ENCODE measurements around the gene CANX.
"Not testable (repeated sequence)": the region's sequence is repeated elsewhere in the genome, so short reads cannot be mapped to it uniquely, and the experiment has no call there.

The CANX gene

GRCh38 chr5:179729727-179730126 lies 31.0 kb downstream of the CANX start:
- Mint-ChIP-seq H3K27me3 (ENCODE audit: low read depth) (no peaks in the 10 kb centered on the region), H3K27ac (peak overlapping the region; percentile 16), H3K4me1 (ENCODE audit: low read depth) (peaks cover 18% of the 10 kb centered on the region), H3K36me3 (ENCODE audit: low read depth) (peaks cover 59% of the 10 kb centered on the region), H3K9me3 (no peaks in the 10 kb centered on the region), H3K4me3 (no peak overlapping the region)
- no peak for DNase-seq (ENCODE audit: low spot score)

GRCh38 chr5:179730356-179730755 lies 31.6 kb downstream of the CANX start:
- no peaks in the 10 kb centered on the region for H3K27me3 Mint-ChIP-seq (ENCODE audit: low read depth)
- H3K4me1 Mint-ChIP-seq (ENCODE audit: low read depth): peaks cover 21% of the 10 kb centered on the region
- no peak overlapping the region for H3K27ac Mint-ChIP-seq
- no peak overlapping the region for H3K4me3 Mint-ChIP-seq
- no peaks in the 10 kb centered on the region for H3K9me3 Mint-ChIP-seq
- no peak for DNase-seq (ENCODE audit: low spot score)
- peaks cover 60% of the 10 kb centered on the region for H3K36me3 Mint-ChIP-seq (ENCODE audit: low read depth)

GRCh38 chr5:179730852-179731251 lies 32.1 kb downstream of the CANX start:
- DNase-seq (ENCODE audit: low spot score): no peak
- H3K27ac Mint-ChIP-seq: peak overlapping the region; percentile 56
- no peaks in the 10 kb centered on the region for H3K9me3 Mint-ChIP-seq
- no peak overlapping the region for H3K4me3 Mint-ChIP-seq
- no peaks in the 10 kb centered on the region for H3K27me3 Mint-ChIP-seq (ENCODE audit: low read depth)
- H3K36me3 Mint-ChIP-seq (ENCODE audit: low read depth): peaks cover 61% of the 10 kb centered on the region
- H3K4me1 Mint-ChIP-seq (ENCODE audit: low read depth): peaks cover 21% of the 10 kb centered on the region

- Mint-ChIP-seq H3K4me3 (peak overlapping the region; percentile 75), H3K36me3 (ENCODE audit: low read depth) (peaks cover 57% of the 10 kb centered on the region), H3K4me1 (ENCODE audit: low read depth) (peaks cover 23% of the 10 kb centered on the region), H3K27me3 (ENCODE audit: low read depth) (no peaks in the 10 kb centered on the region), H3K9me3 (no peaks in the 10 kb centered on the region), H3K27ac (peak overlapping the region; percentile 90)
- DNase-seq (ENCODE audit: low spot score): no peak
Observed at GRCh38 chr5:179731791-179732411, 33.1 kb downstream of the CANX start.

GRCh38 chr5:179732412-179732917 lies 33.7 kb downstream of the CANX start, which contains the start of gene MAML1:
TSS of gene MAML1 (plus strand) at chr5:179732822. CDS start at chr5:179733113, 291 bp downstream.
- DNase-seq (ENCODE audit: low spot score): peak; percentile 100
- Mint-ChIP-seq H3K36me3 (ENCODE audit: low read depth) (peaks cover 57% of the 10 kb centered on the region), H3K4me1 (ENCODE audit: low read depth) (peaks cover 27% of the 10 kb centered on the region), H3K4me3 (peak within 1 kb of the TSS; percentile 97), H3K27me3 (ENCODE audit: low read depth) (no peaks in the 10 kb centered on the region), H3K27ac (peak within 1 kb of the TSS; percentile 90), H3K9me3 (no peaks in the 10 kb centered on the region)

GRCh38 chr5:179732918-179733771 lies 34.4 kb downstream of the CANX start:
- no peaks in the 10 kb centered on the region for H3K27me3 Mint-ChIP-seq (ENCODE audit: low read depth)
- H3K4me1 Mint-ChIP-seq (ENCODE audit: low read depth): peaks cover 29% of the 10 kb centered on the region

GRCh38 chr5:179733772-179734126 lies 35.0 kb downstream of the CANX start:
- Mint-ChIP-seq H3K4me3 (peak overlapping the region; percentile 97), H3K4me1 (ENCODE audit: low read depth) (peaks cover 34% of the 10 kb centered on the region), H3K36me3 (ENCODE audit: low read depth) (peaks cover 57% of the 10 kb centered on the region), H3K27ac (peak overlapping the region; percentile 88), H3K27me3 (ENCODE audit: low read depth) (no peaks in the 10 kb centered on the region), H3K9me3 (no peaks in the 10 kb centered on the region)
- no peak for DNase-seq (ENCODE audit: low spot score)

More at GRCh38 chr5:179732918-179733771, 34.4 kb downstream of the CANX start:
- Mint-ChIP-seq H3K36me3 (ENCODE audit: low read depth) (peaks cover 55% of the 10 kb centered on the region), H3K4me3 (peak overlapping the region; percentile 97), H3K9me3 (no peaks in the 10 kb centered on the region), H3K27ac (peak overlapping the region; percentile 90)
- DNase-seq (ENCODE audit: low spot score): peak; percentile 32

GRCh38 chr5:179734536-179735164 lies 35.9 kb downstream of the CANX start:
- Mint-ChIP-seq H3K4me1 (ENCODE audit: low read depth) (peaks cover 38% of the 10 kb centered on the region), H3K4me3 (peak overlapping the region; percentile 97), H3K9me3 (no peaks in the 10 kb centered on the region), H3K27me3 (ENCODE audit: low read depth) (no peaks in the 10 kb centered on the region), H3K27ac (peak overlapping the region; percentile 88), H3K36me3 (ENCODE audit: low read depth) (peaks cover 56% of the 10 kb centered on the region)
- no peak for DNase-seq (ENCODE audit: low spot score)

GRCh38 chr5:179738742-179739141 lies 40.0 kb downstream of the CANX start:
- no peaks in the 10 kb centered on the region for H3K27me3 Mint-ChIP-seq (ENCODE audit: low read depth)
- no peak for DNase-seq (ENCODE audit: low spot score)
- H3K4me1 Mint-ChIP-seq (ENCODE audit: low read depth): peaks cover 28% of the 10 kb centered on the region
- H3K9me3 Mint-ChIP-seq: no peaks in the 10 kb centered on the region
- peaks cover 44% of the 10 kb centered on the region for H3K36me3 Mint-ChIP-seq (ENCODE audit: low read depth)
- H3K4me3 Mint-ChIP-seq: no peak overlapping the region
- peak overlapping the region; percentile 45 for H3K27ac Mint-ChIP-seq

GRCh38 chr5:179744106-179744505 lies 45.3 kb downstream of the CANX start:
- peaks cover 25% of the 10 kb centered on the region for H3K36me3 Mint-ChIP-seq (ENCODE audit: low read depth)
- not testable (repeated sequence) for DNase-seq (ENCODE audit: low spot score); H3K4me3 Mint-ChIP-seq; H3K27me3 Mint-ChIP-seq (ENCODE audit: low read depth); H3K9me3 Mint-ChIP-seq; H3K27ac Mint-ChIP-seq; H3K4me1 Mint-ChIP-seq (ENCODE audit: low read depth)

- no peaks in the 10 kb centered on the region for H3K27me3 Mint-ChIP-seq (ENCODE audit: low read depth)
- peaks cover 7% of the 10 kb centered on the region for H3K4me1 Mint-ChIP-seq (ENCODE audit: low read depth)
- H3K27ac Mint-ChIP-seq: no peak overlapping the region
- no peak overlapping the region for H3K4me3 Mint-ChIP-seq
- no peak for DNase-seq (ENCODE audit: low spot score)
- peaks cover 24% of the 10 kb centered on the region for H3K36me3 Mint-ChIP-seq (ENCODE audit: low read depth)
- no peaks in the 10 kb centered on the region for H3K9me3 Mint-ChIP-seq
Observed at GRCh38 chr5:179746872-179747271, 48.1 kb downstream of the CANX start.

GRCh38 chr5:179747811-179748210 lies 49.0 kb downstream of the CANX start:
- no peak overlapping the region for H3K4me3 Mint-ChIP-seq
- no peak for DNase-seq (ENCODE audit: low spot score)
- H3K4me1 Mint-ChIP-seq (ENCODE audit: low read depth): peaks cover 7% of the 10 kb centered on the region
- H3K27ac Mint-ChIP-seq: no peak overlapping the region
- no peaks in the 10 kb centered on the region for H3K9me3 Mint-ChIP-seq
- peaks cover 24% of the 10 kb centered on the region for H3K36me3 Mint-ChIP-seq (ENCODE audit: low read depth)
- no peaks in the 10 kb centered on the region for H3K27me3 Mint-ChIP-seq (ENCODE audit: low read depth)

- H3K9me3 Mint-ChIP-seq: no peaks in the 10 kb centered on the region
- no peak overlapping the region for H3K27ac Mint-ChIP-seq
- H3K4me1 Mint-ChIP-seq (ENCODE audit: low read depth): peaks cover 23% of the 10 kb centered on the region
- H3K4me3 Mint-ChIP-seq: no peak overlapping the region
- no peak for DNase-seq (ENCODE audit: low spot score)
- peaks cover 30% of the 10 kb centered on the region for H3K36me3 Mint-ChIP-seq (ENCODE audit: low read depth)
- H3K27me3 Mint-ChIP-seq (ENCODE audit: low read depth): no peaks in the 10 kb centered on the region
Observed at GRCh38 chr5:179749857-179750508, 51.2 kb downstream of the CANX start.
